ENCODE data around the gene NCK1.

The NCK1 gene

DNA sequence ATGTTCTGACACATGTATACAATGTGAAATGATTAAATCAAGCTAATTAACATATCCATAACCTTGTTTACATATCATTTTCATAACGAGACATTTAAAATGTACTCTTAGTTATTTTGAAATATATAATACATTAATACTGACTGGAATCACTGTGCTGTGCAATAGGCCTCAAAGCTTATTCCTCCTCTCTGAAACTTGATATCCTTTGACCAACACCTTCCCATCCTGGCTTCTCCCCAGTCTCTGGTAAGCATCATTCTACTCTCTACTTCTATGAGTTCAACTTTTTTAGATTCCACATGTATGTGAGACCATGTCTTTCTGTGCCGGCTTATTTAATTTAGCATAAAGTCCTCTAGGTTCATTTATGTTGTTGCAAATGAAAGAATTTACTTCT is 48.7 kb downstream of the NCK1 start:
- TF ChIP-seq CTCF (conservative IDR thresholded peaks at IDR 0.05; ENCODE audit: low read depth, low read length) = no peak
- no peak overlapping the region for H3K4me3 ChIP-seq (ENCODE audit: low read depth, low read length)
- no peak for DNase-seq (ENCODE audit: low read depth)

DNA sequence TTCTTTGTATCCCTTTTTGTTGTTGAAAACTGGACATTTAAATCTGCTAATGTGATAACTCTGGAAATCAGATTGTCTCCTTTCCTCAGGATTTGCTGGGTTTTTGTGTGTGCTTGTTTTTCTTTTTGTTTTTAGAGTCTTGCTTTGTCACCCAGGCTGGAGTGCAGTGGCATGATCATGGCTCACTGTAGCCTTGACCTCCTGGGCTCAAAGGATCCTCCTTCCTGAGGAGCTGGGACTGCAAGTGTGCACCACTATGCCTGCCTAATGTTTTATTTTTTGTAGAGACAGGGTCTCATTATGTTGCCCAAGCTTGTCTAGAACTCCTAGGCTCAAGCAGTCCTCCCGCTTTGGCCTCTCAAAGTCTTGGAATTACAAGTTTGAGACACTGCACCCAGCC is 51.2 kb downstream of the NCK1 start:
- no peak for TF ChIP-seq CTCF (conservative IDR thresholded peaks at IDR 0.05; ENCODE audit: low read depth, low read length)
- DNase-seq (ENCODE audit: low read depth) = no peak
- no peak overlapping the region for H3K4me3 ChIP-seq (ENCODE audit: low read depth, low read length)

- no peak for TF ChIP-seq CTCF (conservative IDR thresholded peaks at IDR 0.05; ENCODE audit: low read depth, low read length)
- DNase-seq (ENCODE audit: low read depth) = no peak
- no peak overlapping the region for H3K4me3 ChIP-seq (ENCODE audit: low read depth, low read length)
Observed at GRCh38 chr3:136914739-136915138, 52.7 kb downstream of the NCK1 start.

DNA sequence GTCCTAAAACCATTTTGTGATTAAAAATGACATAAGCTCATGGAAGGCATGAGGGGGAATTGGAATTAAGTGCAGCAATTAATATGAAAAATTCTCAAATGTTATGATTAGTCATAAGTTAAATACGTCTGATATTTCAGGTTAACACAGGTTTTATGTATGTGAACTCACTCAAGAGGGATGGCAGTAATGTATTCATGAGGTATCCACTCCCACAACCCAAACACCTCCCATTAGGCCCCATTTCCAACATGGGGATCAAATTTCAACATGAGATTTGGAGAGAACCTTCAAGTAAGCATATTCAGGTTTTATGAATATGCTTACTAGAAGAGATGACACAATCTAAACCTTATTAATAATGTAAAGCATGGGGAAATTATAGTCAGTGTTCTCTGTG is 54.2 kb downstream of the NCK1 start:
- no peak overlapping the region for H3K4me3 ChIP-seq (ENCODE audit: low read depth, low read length)
- no peak for DNase-seq (ENCODE audit: low read depth)
- TF ChIP-seq CTCF (conservative IDR thresholded peaks at IDR 0.05; ENCODE audit: low read depth, low read length) = no peak

GRCh38 chr3:136919799-136920580 is 58.0 kb downstream of the NCK1 start:
- no peak for DNase-seq (ENCODE audit: low read depth)
- no peak for TF ChIP-seq CTCF (conservative IDR thresholded peaks at IDR 0.05; ENCODE audit: low read depth, low read length)
- no peak overlapping the region for H3K4me3 ChIP-seq (ENCODE audit: low read depth, low read length)

- TF ChIP-seq CTCF (conservative IDR thresholded peaks at IDR 0.05; ENCODE audit: low read depth, low read length) = no peak
- H3K4me3 ChIP-seq (ENCODE audit: low read depth, low read length) = no peak overlapping the region
- DNase-seq (ENCODE audit: low read depth) = no peak
Observed at GRCh38 chr3:136920904-136921611, 59.0 kb downstream of the NCK1 start.

Measured in choroid plexus epithelial cell (primary cell).